ENCODE data around the gene ALKBH3.

The ALKBH3 gene

GRCh38 chr11:43899094-43899493, 18.5 kb downstream of the ALKBH3 start:
- TF ChIP-seq, protein P1, sequence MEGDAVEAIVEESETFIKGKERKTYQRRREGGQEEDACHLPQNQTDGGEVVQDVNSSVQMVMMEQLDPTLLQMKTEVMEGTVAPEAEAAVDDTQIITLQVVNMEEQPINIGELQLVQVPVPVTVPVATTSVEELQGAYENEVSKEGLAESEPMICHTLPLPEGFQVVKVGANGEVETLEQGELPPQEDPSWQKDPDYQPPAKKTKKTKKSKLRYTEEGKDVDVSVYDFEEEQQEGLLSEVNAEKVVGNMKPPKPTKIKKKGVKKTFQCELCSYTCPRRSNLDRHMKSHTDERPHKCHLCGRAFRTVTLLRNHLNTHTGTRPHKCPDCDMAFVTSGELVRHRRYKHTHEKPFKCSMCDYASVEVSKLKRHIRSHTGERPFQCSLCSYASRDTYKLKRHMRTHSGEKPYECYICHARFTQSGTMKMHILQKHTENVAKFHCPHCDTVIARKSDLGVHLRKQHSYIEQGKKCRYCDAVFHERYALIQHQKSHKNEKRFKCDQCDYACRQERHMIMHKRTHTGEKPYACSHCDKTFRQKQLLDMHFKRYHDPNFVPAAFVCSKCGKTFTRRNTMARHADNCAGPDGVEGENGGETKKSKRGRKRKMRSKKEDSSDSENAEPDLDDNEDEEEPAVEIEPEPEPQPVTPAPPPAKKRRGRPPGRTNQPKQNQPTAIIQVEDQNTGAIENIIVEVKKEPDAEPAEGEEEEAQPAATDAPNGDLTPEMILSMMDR (IDR thresholded peaks at IDR 0.05; ENCODE audit: poor library complexity, severe bottlenecking): no peak
- ATAC-seq (ENCODE audit: low read depth) (no peak), DNase-seq (ENCODE audit: low spot score) (no peak)
- H3K36me3 ChIP-seq (ENCODE audit: low read depth): peaks cover 73% of the 10 kb centered on the region
- no peaks in the 10 kb centered on the region for H3K9me3 ChIP-seq (ENCODE audit: severe bottlenecking)
- no peak overlapping the region for H3K4me3 ChIP-seq (ENCODE audit: severe bottlenecking)
- H3K27ac ChIP-seq (ENCODE audit: poor library complexity, severe bottlenecking): no peak overlapping the region
- no peaks in the 10 kb centered on the region for H3K4me1 ChIP-seq (ENCODE audit: insufficient read depth, poor library complexity, severe bottlenecking)
- no peaks in the 10 kb centered on the region for H3K27me3 ChIP-seq (ENCODE audit: insufficient read depth, poor library complexity, severe bottlenecking)

DNA sequence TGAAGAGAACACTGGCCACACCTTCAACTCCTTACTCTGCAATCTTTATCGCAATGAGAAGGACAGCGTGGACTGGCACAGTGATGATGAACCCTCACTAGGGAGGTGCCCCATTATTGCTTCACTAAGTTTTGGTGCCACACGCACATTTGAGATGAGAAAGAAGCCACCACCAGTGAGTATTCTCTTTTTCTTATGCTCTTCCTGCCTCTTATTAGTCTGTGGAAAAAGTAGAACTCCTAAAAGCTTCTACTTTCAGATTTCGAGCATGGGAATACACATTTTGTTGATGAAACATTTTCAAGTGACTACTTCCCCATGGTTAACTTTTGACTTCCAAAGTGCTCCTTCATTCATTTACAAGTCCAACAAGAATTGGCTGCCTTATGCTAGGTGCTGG, 20.9 kb downstream of the ALKBH3 start:
- ATAC-seq (ENCODE audit: low read depth): no peak
- Histone ChIP-seq H3K4me1 (ENCODE audit: insufficient read depth, poor library complexity, severe bottlenecking) (no peaks in the 10 kb centered on the region), H3K36me3 (ENCODE audit: low read depth) (peaks cover 59% of the 10 kb centered on the region)

GRCh38 chr11:43903078-43903477, 22.4 kb downstream of the ALKBH3 start:
- Histone ChIP-seq H3K4me3 (ENCODE audit: severe bottlenecking) (no peak overlapping the region), H3K27me3 (ENCODE audit: insufficient read depth, poor library complexity, severe bottlenecking) (no peaks in the 10 kb centered on the region), H3K4me1 (ENCODE audit: insufficient read depth, poor library complexity, severe bottlenecking) (no peaks in the 10 kb centered on the region), H3K36me3 (ENCODE audit: low read depth) (peaks cover 46% of the 10 kb centered on the region), H3K27ac (ENCODE audit: poor library complexity, severe bottlenecking) (no peak overlapping the region), H3K9me3 (ENCODE audit: severe bottlenecking) (no peaks in the 10 kb centered on the region)
- TF ChIP-seq, protein P1 (IDR thresholded peaks at IDR 0.05; ENCODE audit: poor library complexity, severe bottlenecking): no peak
- no peak for DNase-seq (ENCODE audit: low spot score)
- no peak for ATAC-seq (ENCODE audit: low read depth)

More for the DNA sequence above, 20.9 kb downstream of the ALKBH3 start:
- H3K9me3 ChIP-seq (ENCODE audit: severe bottlenecking): no peaks in the 10 kb centered on the region
- no peak for DNase-seq (ENCODE audit: low spot score)
- no peak overlapping the region for H3K4me3 ChIP-seq (ENCODE audit: severe bottlenecking)
- H3K27me3 ChIP-seq (ENCODE audit: insufficient read depth, poor library complexity, severe bottlenecking): no peaks in the 10 kb centered on the region
- TF ChIP-seq, protein P1 (IDR thresholded peaks at IDR 0.05; ENCODE audit: poor library complexity, severe bottlenecking): no peak
- H3K27ac ChIP-seq (ENCODE audit: poor library complexity, severe bottlenecking): no peak overlapping the region

- Histone ChIP-seq H3K9me3 (ENCODE audit: severe bottlenecking) (no peaks in the 10 kb centered on the region), H3K4me3 (ENCODE audit: severe bottlenecking) (no peak overlapping the region), H3K4me1 (ENCODE audit: insufficient read depth, poor library complexity, severe bottlenecking) (no peaks in the 10 kb centered on the region), H3K27ac (ENCODE audit: poor library complexity, severe bottlenecking) (no peak overlapping the region), H3K36me3 (ENCODE audit: low read depth) (peaks cover 46% of the 10 kb centered on the region), H3K27me3 (ENCODE audit: insufficient read depth, poor library complexity, severe bottlenecking) (no peaks in the 10 kb centered on the region)
- no peak for DNase-seq (ENCODE audit: low spot score)
- TF ChIP-seq, protein P1 (IDR thresholded peaks at IDR 0.05; ENCODE audit: poor library complexity, severe bottlenecking): no peak
- ATAC-seq (ENCODE audit: low read depth): no peak
Measured at GRCh38 chr11:43903969-43904368, 23.3 kb downstream of the ALKBH3 start.

GRCh38 chr11:43904742-43905535, 24.3 kb downstream of the ALKBH3 start:
- ATAC-seq (ENCODE audit: low read depth): peak; percentile 73; the same call in 2 of the 3 replicates
- peak overlapping the region; percentile 6 for H3K27ac ChIP-seq (ENCODE audit: poor library complexity, severe bottlenecking)
- H3K9me3 ChIP-seq (ENCODE audit: severe bottlenecking): no peaks in the 10 kb centered on the region
- H3K4me1 ChIP-seq (ENCODE audit: insufficient read depth, poor library complexity, severe bottlenecking): no peaks in the 10 kb centered on the region
- no peak for DNase-seq (ENCODE audit: low spot score)
- H3K36me3 ChIP-seq (ENCODE audit: low read depth): peaks cover 46% of the 10 kb centered on the region
- H3K4me3 ChIP-seq (ENCODE audit: severe bottlenecking): no peak overlapping the region
- H3K27me3 ChIP-seq (ENCODE audit: insufficient read depth, poor library complexity, severe bottlenecking): no peaks in the 10 kb centered on the region
- TF ChIP-seq, protein P1 (IDR thresholded peaks at IDR 0.05; ENCODE audit: poor library complexity, severe bottlenecking): no peak

All from RWPE2 (cell line).